ENCODE results near the gene LDLRAD4.

GRCh38 chr18:13303756-13304364 is 85.3 kb downstream of the LDLRAD4 start:
- TF ChIP-seq, protein P1, sequence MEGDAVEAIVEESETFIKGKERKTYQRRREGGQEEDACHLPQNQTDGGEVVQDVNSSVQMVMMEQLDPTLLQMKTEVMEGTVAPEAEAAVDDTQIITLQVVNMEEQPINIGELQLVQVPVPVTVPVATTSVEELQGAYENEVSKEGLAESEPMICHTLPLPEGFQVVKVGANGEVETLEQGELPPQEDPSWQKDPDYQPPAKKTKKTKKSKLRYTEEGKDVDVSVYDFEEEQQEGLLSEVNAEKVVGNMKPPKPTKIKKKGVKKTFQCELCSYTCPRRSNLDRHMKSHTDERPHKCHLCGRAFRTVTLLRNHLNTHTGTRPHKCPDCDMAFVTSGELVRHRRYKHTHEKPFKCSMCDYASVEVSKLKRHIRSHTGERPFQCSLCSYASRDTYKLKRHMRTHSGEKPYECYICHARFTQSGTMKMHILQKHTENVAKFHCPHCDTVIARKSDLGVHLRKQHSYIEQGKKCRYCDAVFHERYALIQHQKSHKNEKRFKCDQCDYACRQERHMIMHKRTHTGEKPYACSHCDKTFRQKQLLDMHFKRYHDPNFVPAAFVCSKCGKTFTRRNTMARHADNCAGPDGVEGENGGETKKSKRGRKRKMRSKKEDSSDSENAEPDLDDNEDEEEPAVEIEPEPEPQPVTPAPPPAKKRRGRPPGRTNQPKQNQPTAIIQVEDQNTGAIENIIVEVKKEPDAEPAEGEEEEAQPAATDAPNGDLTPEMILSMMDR (IDR thresholded peaks at IDR 0.05 in 2 of 3, conservative IDR thresholded peaks at IDR 0.05 in 1 of 3; ENCODE audit: insufficient read depth in 2 of 3, low read depth in 1 of 3, low read length in 3 of 3): no peak
- TF ChIP-seq, protein P2, sequence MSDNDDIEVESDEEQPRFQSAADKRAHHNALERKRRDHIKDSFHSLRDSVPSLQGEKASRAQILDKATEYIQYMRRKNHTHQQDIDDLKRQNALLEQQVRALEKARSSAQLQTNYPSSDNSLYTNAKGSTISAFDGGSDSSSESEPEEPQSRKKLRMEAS (CRISPR knock-in tag; IDR thresholded peaks at IDR 0.05): no peak
- TF ChIP-seq KAT7 (CRISPR knock-in tag; IDR thresholded peaks at IDR 0.05; ENCODE audit: borderline replicate concordance): no peak
- TF ChIP-seq, protein P3, sequence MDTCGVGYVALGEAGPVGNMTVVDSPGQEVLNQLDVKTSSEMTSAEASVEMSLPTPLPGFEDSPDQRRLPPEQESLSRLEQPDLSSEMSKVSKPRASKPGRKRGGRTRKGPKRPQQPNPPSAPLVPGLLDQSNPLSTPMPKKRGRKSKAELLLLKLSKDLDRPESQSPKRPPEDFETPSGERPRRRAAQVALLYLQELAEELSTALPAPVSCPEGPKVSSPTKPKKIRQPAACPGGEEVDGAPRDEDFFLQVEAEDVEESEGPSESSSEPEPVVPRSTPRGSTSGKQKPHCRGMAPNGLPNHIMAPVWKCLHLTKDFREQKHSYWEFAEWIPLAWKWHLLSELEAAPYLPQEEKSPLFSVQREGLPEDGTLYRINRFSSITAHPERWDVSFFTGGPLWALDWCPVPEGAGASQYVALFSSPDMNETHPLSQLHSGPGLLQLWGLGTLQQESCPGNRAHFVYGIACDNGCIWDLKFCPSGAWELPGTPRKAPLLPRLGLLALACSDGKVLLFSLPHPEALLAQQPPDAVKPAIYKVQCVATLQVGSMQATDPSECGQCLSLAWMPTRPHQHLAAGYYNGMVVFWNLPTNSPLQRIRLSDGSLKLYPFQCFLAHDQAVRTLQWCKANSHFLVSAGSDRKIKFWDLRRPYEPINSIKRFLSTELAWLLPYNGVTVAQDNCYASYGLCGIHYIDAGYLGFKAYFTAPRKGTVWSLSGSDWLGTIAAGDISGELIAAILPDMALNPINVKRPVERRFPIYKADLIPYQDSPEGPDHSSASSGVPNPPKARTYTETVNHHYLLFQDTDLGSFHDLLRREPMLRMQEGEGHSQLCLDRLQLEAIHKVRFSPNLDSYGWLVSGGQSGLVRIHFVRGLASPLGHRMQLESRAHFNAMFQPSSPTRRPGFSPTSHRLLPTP (IDR thresholded peaks at IDR 0.05; ENCODE audit: borderline replicate concordance, extremely low read depth, insufficient read length): no peak

Data from K562 (cell line).